HL-60 (cell line): Measurements from ENCODE around the gene CIZ1.

Experiments used
- DNase-seq, 2 experiments: peaks; one replicate each; pipeline ENCODE4 v3.0.0-alpha.2; 2010 to 2020; ENCODE audit warnings: low read depth in 1 of 2, low spot score in 1 of 2
- H3K27ac ChIP-seq: fragments of 250-450 bp; sonication (Bioruptor Pico); replicated peaks from 2 replicates; pipeline ENCODE4 v1.5.1; 2020; ENCODE audit warnings: mild to moderate bottlenecking, moderate library complexity
- H3K27me3 ChIP-seq: fragments of 250-450 bp; sonication (Bioruptor Pico); 2 replicates; pipeline ENCODE4 v1.5.1; 2021; ENCODE audit warnings: mild to moderate bottlenecking, moderate library complexity; ENCODE audit not compliant: insufficient read depth, poor library complexity, severe bottlenecking
- H3K4me3 ChIP-seq: replicated peaks from 2 replicates; pipeline ENCODE4 v1.5.1; 2011; ENCODE audit warnings: mild to moderate bottlenecking, control low read depth, low read length; ENCODE audit not compliant: insufficient read depth
- GABPA ChIP-seq: IDR thresholded peaks from 2 replicates; pipeline ENCODE4 v1.6.1; 2012; ENCODE audit warnings: low read depth
- POLR2AphosphoS5 ChIP-seq: IDR thresholded peaks from 2 replicates; pipeline ENCODE4 v1.6.1; 2012; ENCODE audit warnings: low read depth
- SPI1 ChIP-seq: IDR thresholded peaks from 2 replicates; pipeline ENCODE4 v1.6.1; 2012; ENCODE audit warnings: low read depth, mild to moderate bottlenecking, borderline replicate concordance
- TF ChIP-seq, protein P1 (sequence below): IDR thresholded peaks from 2 replicates; pipeline ENCODE4 v1.6.1; 2012; ENCODE audit warnings: low read depth; ENCODE audit not compliant: insufficient replicate concordance
- TF ChIP-seq, protein P2 (sequence below): IDR thresholded peaks from one replicate; pipeline ENCODE4 v1.5.1; 2011; ENCODE audit warnings: low read length, control low read depth, inconsistent platforms; ENCODE audit not compliant: insufficient read depth

CIZ1 gene

DNA sequence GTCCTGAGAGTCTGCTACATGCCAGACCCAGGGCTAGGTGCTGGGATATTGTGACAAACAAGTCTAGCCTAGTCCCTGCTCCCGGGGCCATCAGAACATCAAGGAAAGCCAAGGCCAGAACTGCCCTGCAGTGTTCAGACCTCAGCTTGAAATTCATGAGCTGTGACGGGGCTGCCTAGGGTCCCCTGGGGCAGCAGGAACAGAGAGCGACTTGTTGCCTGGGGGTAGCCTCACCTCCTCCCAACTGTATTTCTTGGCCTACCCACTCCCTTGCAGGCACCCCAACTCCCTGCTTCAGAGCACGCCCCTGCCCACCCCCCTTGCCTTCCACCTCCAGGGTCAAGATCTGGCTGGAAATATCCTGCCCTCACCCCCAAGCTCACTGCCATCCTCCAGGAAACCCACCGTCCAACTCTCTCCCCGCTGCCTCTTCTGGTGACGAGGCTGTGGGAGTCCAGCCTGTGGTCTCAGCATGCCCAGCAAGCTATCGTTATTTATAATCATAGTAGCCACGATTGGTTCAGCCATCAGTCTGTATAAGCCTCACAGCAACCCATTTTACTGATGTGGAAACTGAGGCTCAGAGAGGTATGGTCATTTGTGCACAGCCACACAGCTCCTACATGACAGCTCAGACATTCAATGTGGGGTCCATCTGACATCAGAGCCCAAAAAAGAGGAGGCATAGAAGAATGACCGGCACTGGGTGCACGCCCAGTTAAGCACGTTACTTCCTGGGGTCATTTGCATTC lies 22.6 kb upstream of the CIZ1 start:
- no peak overlapping the region for H3K4me3 ChIP-seq
- no peak for TF ChIP-seq SPI1
- TF ChIP-seq POLR2AphosphoS5 = no peak
- TF ChIP-seq GABPA = no peak
- TF ChIP-seq, protein P1, sequence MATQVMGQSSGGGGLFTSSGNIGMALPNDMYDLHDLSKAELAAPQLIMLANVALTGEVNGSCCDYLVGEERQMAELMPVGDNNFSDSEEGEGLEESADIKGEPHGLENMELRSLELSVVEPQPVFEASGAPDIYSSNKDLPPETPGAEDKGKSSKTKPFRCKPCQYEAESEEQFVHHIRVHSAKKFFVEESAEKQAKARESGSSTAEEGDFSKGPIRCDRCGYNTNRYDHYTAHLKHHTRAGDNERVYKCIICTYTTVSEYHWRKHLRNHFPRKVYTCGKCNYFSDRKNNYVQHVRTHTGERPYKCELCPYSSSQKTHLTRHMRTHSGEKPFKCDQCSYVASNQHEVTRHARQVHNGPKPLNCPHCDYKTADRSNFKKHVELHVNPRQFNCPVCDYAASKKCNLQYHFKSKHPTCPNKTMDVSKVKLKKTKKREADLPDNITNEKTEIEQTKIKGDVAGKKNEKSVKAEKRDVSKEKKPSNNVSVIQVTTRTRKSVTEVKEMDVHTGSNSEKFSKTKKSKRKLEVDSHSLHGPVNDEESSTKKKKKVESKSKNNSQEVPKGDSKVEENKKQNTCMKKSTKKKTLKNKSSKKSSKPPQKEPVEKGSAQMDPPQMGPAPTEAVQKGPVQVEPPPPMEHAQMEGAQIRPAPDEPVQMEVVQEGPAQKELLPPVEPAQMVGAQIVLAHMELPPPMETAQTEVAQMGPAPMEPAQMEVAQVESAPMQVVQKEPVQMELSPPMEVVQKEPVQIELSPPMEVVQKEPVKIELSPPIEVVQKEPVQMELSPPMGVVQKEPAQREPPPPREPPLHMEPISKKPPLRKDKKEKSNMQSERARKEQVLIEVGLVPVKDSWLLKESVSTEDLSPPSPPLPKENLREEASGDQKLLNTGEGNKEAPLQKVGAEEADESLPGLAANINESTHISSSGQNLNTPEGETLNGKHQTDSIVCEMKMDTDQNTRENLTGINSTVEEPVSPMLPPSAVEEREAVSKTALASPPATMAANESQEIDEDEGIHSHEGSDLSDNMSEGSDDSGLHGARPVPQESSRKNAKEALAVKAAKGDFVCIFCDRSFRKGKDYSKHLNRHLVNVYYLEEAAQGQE = no peak
- TF ChIP-seq, protein P2, sequence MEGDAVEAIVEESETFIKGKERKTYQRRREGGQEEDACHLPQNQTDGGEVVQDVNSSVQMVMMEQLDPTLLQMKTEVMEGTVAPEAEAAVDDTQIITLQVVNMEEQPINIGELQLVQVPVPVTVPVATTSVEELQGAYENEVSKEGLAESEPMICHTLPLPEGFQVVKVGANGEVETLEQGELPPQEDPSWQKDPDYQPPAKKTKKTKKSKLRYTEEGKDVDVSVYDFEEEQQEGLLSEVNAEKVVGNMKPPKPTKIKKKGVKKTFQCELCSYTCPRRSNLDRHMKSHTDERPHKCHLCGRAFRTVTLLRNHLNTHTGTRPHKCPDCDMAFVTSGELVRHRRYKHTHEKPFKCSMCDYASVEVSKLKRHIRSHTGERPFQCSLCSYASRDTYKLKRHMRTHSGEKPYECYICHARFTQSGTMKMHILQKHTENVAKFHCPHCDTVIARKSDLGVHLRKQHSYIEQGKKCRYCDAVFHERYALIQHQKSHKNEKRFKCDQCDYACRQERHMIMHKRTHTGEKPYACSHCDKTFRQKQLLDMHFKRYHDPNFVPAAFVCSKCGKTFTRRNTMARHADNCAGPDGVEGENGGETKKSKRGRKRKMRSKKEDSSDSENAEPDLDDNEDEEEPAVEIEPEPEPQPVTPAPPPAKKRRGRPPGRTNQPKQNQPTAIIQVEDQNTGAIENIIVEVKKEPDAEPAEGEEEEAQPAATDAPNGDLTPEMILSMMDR = no peak
- DNase-seq = no peak
- H3K27me3 ChIP-seq = no peaks in the 10 kb centered on the region
- no peak overlapping the region for H3K27ac ChIP-seq

DNA sequence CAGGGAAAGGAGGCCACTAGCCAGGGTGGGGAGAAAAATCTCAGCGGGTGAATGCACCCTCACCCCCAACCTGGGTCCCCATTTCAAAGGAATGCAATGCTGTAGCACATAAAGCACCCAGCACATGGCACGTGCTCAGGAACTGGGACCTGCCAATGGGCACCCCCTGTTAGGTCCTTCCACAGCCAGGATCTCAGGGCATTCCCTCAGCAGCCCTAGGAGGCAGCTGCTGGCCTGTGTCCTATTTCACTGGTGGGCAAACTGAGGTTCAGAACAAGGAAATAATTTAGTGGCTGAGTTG lies 20.6 kb upstream of the CIZ1 start:
- H3K4me3 ChIP-seq = no peak overlapping the region
- DNase-seq = no peak
- TF ChIP-seq SPI1 (no peak), GABPA (no peak), POLR2AphosphoS5 (no peak)
- TF ChIP-seq, protein P1 = no peak
- TF ChIP-seq, protein P2 = no peak
- H3K27me3 ChIP-seq = no peaks in the 10 kb centered on the region
- no peak overlapping the region for H3K27ac ChIP-seq

DNA sequence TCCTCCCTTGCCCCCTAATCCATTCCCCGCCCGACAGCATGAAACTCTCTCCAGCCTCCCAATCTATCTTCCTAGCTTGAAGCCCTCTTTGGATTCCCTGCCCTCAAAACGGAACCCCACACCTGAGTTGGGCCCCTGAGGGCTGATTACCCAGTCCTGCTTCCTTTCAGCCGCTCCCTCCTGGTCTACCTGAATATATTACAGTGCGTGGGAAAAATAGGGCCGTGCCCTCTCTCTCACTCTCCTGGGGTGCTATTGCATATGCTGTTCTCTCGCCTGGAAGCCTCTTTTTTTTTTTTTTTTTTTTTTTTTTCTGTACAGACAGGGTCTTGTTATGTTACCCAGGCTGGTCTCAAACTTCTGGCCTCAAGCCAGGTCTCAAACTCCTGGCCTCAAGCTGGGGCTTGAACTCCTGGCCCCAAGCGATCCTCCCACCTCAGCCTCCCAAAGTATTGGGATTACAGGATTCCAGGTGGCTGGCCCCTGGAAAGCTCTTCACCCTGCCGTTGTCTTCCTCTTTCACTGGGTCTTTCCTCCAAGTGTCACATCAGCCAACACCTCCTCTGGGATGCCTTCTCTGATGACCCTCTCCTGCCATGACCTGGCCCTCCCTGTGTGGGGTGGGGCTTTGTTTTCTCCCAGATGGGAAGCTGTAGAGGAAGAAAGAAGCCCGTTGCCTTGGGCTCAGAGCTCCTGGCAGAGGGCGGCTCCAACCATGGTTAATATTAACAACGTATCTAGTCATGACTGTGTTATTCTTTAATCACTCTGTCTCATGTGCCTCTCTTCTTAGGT lies 20.0 kb upstream of the CIZ1 start:
- TF ChIP-seq, protein P2 = no peak
- TF ChIP-seq, protein P1 = no peak
- TF ChIP-seq POLR2AphosphoS5 (no peak), GABPA (no peak), SPI1 (no peak)
- H3K27me3 ChIP-seq = no peaks in the 10 kb centered on the region
- DNase-seq = no peak
- H3K27ac ChIP-seq = no peak overlapping the region
- H3K4me3 ChIP-seq = no peak overlapping the region
